SK-N-SH (cell line): Measurements from ENCODE around the gene REPS2. TPM values are rescaled to one million over a fixed set of nuclear protein-coding genes. Genes with fewer than 3 reads are reported as not detected.

Source experiments
- CTCF ChIA-PET: fragments of 300-600, 350-600 bp; formaldehyde crosslinking; extraction: SDS; loops from one replicate; lab custom pipeline; 2021; lab: Yijun Ruan, JAX
- POLR2A ChIA-PET: fragments of 350-600 bp; sonication (Branson Sonifier 250); formaldehyde crosslinking; extraction: SDS; loops from one replicate; lab custom pipeline; 2020; ENCODE audit warnings: antibody characterized with exemption, inconsistent platforms; lab: Yijun Ruan, JAX
- DNase-seq: peaks from one replicate; pipeline ENCODE4 v3.0.0; 2012
- H2AFZ ChIP-seq: fragments of 200-600 bp; sonication (generic); 2 replicates; pipeline ENCODE4 v1.8.1; 2016; ENCODE audit warnings: antibody characterized with exemption, mild to moderate bottlenecking, low read depth
- H3F3A ChIP-seq: fragments of 200-600 bp; sonication (generic); replicated peaks from 2 replicates; pipeline ENCODE3; 2016; ENCODE audit warnings: antibody characterized with exemption, mild to moderate bottlenecking; ENCODE audit not compliant: insufficient read depth
- H3K27ac ChIP-seq, 2 experiments: fragments of 200-500 bp in 1 of 2; fragments of 200-600 bp in 1 of 2; sonication (Bioruptor generic) in 1 of 2; sonication (generic), shearing (Covaris generic) in 1 of 2; 2 replicates each; pipeline versions ENCODE4 v1.5.1 to v1.6.1; 2014 to 2016; ENCODE audit warnings: low read depth in 2 of 2, inconsistent platforms in 1 of 2, low read length in 1 of 2, mild to moderate bottlenecking in 1 of 2, mixed read lengths in 1 of 2
- H3K27me3 ChIP-seq: fragments of 200-600 bp; sonication (generic), shearing (Covaris generic); 2 replicates; pipeline ENCODE4 v1.6.1; 2016; ENCODE audit warnings: mixed run types; ENCODE audit not compliant: insufficient read depth
- H3K36me3 ChIP-seq, 2 experiments: fragments of 200-500 bp in 1 of 2; fragments of 200-600 bp in 1 of 2; sonication (Bioruptor generic) in 1 of 2; sonication (generic) in 1 of 2; replicated peaks in 1 of 2; 2 replicates each; pipeline versions ENCODE3 to v1.5.1; 2014 to 2016; ENCODE audit warnings: low read length in 1 of 2, mild to moderate bottlenecking in 1 of 2; ENCODE audit not compliant: insufficient read depth in 2 of 2, control insufficient read depth in 1 of 2
- H3K4me1 ChIP-seq, 2 experiments: fragments of 200-500 bp in 1 of 2; fragments of 200-600 bp in 1 of 2; sonication (Bioruptor generic) in 1 of 2; sonication (generic), shearing (Covaris generic) in 1 of 2; 2 replicates each; pipeline versions ENCODE4 v1.5.1 to v1.6.1; 2014 to 2016; ENCODE audit warnings: low read depth in 1 of 2, low read length in 1 of 2, mixed run types in 1 of 2; ENCODE audit not compliant: insufficient read depth in 2 of 2, control insufficient read depth in 1 of 2
- H3K4me2 ChIP-seq: fragments of 200-600 bp; sonication (generic), shearing (Covaris generic); 2 replicates; pipeline ENCODE4 v1.6.1; 2017; ENCODE audit warnings: mixed run types
- H3K4me3 ChIP-seq, 2 experiments: fragments of 200-500 bp in 1 of 2; fragments of 200-600 bp in 1 of 2; sonication (Bioruptor generic) in 1 of 2; sonication (generic), shearing (Covaris generic) in 1 of 2; 2 replicates each; pipeline versions ENCODE4 v1.5.1 to v1.8.1; 2014 to 2016; ENCODE audit warnings: low read depth in 2 of 2, inconsistent platforms in 1 of 2, low read length in 1 of 2, mild to moderate bottlenecking in 1 of 2, mixed read lengths in 1 of 2, moderate library complexity in 1 of 2
- H3K79me2 ChIP-seq: fragments of 200-600 bp; sonication (generic); 2 replicates; pipeline ENCODE4 v1.8.1; 2017; ENCODE audit warnings: mild to moderate bottlenecking; ENCODE audit not compliant: insufficient read depth
- H3K9ac ChIP-seq: fragments of 200-600 bp; sonication (generic); 2 replicates; pipeline ENCODE4 v1.6.1; 2017; ENCODE audit warnings: mixed run types
- H3K9me2 ChIP-seq: fragments of 200-600 bp; sonication (generic); 2 replicates; pipeline ENCODE4 v1.6.1; 2017; ENCODE audit warnings: mixed run types
- H3K9me3 ChIP-seq: fragments of 200-600 bp; sonication (generic); 2 replicates; pipeline ENCODE4 v1.6.1; 2017; ENCODE audit warnings: mixed run types, mild to moderate bottlenecking, moderate library complexity
- H4K20me1 ChIP-seq: fragments of 200-600 bp; sonication (generic); 2 replicates; pipeline ENCODE4 v1.6.1; 2017; ENCODE audit warnings: mild to moderate bottlenecking, mixed run types; ENCODE audit not compliant: insufficient read depth
- EP300 ChIP-seq, 2 experiments: IDR thresholded peaks; 2 replicates each; pipeline versions ENCODE4 v1.4.0 to v1.6.1; 2012; ENCODE audit warnings: borderline replicate concordance in 1 of 2, low read depth in 1 of 2, low read length in 1 of 2
- EZH2phosphoT487 ChIP-seq: fragments of 200-600 bp; sonication (generic); IDR thresholded peaks from 2 replicates; pipeline ENCODE4 v1.6.1; 2017; ENCODE audit warnings: low read depth, mixed run types, mild to moderate bottlenecking, antibody characterized with exemption, moderate library complexity, borderline replicate concordance
- FOXJ3 ChIP-seq: sonication (generic); formaldehyde crosslinking; IDR thresholded peaks from 2 replicates; pipeline ENCODE4 v1.5.1; 2020; ENCODE audit warnings: mild to moderate bottlenecking, missing genetic modification reagents
- GABPA ChIP-seq: IDR thresholded peaks from 2 replicates; pipeline ENCODE4 v1.4.0; 2012; ENCODE audit warnings: low read depth, mild to moderate bottlenecking
- GATA2 ChIP-seq: sonication (generic); formaldehyde crosslinking; IDR thresholded peaks from 2 replicates; pipeline ENCODE4 v1.5.0; 2020; ENCODE audit warnings: mild to moderate bottlenecking, missing genetic modification reagents
- IRF3 ChIP-seq: fragments of 150-350 bp; IDR thresholded peaks from 2 replicates; pipeline ENCODE4 v1.6.1; 2016; ENCODE audit warnings: mild to moderate bottlenecking, low read depth, low read length
- JUND ChIP-seq: IDR thresholded peaks from 2 replicates; pipeline ENCODE4 v1.4.0; 2012
- MEF2A ChIP-seq: IDR thresholded peaks from 2 replicates; pipeline ENCODE4 v1.4.0; 2012; ENCODE audit warnings: low read depth, borderline replicate concordance
- MXI1 ChIP-seq: IDR thresholded peaks from 2 replicates; pipeline ENCODE4 v1.6.1; 2012; ENCODE audit warnings: mild to moderate bottlenecking, low read depth, low read length, improper control_type of control experiment
- NFIC ChIP-seq: IDR thresholded peaks from 2 replicates; pipeline ENCODE4 v1.4.0; 2012; ENCODE audit warnings: borderline replicate concordance
- NRF1 ChIP-seq: IDR thresholded peaks from 2 replicates; pipeline ENCODE4 v1.6.1; 2012; ENCODE audit warnings: low read depth, mild to moderate bottlenecking, low read length
- RCOR1 ChIP-seq: fragments of 150-350 bp; IDR thresholded peaks from 2 replicates; pipeline ENCODE4 v1.6.1; 2017; ENCODE audit warnings: antibody characterized with exemption, low read length
- RXRA ChIP-seq: IDR thresholded peaks from 2 replicates; pipeline ENCODE4 v1.4.0; 2012; ENCODE audit warnings: low read depth, mild to moderate bottlenecking, borderline replicate concordance
- SIN3A ChIP-seq: IDR thresholded peaks from 2 replicates; pipeline ENCODE4 v1.6.1; 2012; ENCODE audit warnings: low read depth, mild to moderate bottlenecking, low read length, moderate library complexity, borderline replicate concordance
- SMC3 ChIP-seq: IDR thresholded peaks from 2 replicates; pipeline ENCODE4 v1.6.1; 2012; ENCODE audit warnings: low read depth, low read length, improper control_type of control experiment
- TCF12 ChIP-seq: IDR thresholded peaks from 2 replicates; pipeline ENCODE4 v1.4.0; 2012
- TEAD4 ChIP-seq: IDR thresholded peaks from 2 replicates; pipeline ENCODE4 v1.4.0; 2012; ENCODE audit warnings: mild to moderate bottlenecking, borderline replicate concordance; ENCODE audit not compliant: insufficient read depth
- USF1 ChIP-seq: IDR thresholded peaks from 2 replicates; pipeline ENCODE4 v1.4.0; 2012; ENCODE audit warnings: low read depth, borderline replicate concordance
- USF2 ChIP-seq: fragments of 150-350 bp; IDR thresholded peaks from 2 replicates; pipeline ENCODE4 v1.6.1; 2017; ENCODE audit warnings: antibody characterized with exemption, low read length, low read depth, borderline replicate concordance
- WGBS: methylation state at CpG from one replicate; pipeline ENCODE4 v1.1.6; 2017; ENCODE audit warnings: low lambda C conversion rate; 5-methylcytosine and 5-hydroxymethylcytosine counted together
- polyA plus RNA-seq, 3 experiments: library from polyadenylated mRNA; depleted of rRNA; stranded (reverse); fragments of >200 nt; gene quantifications; 2 replicates each; pipeline ENCODE4 v1.2.3, GENCODE V29; 2012

Gene REPS2
- polyA plus RNA-seq, 1 of the 3 experiments (the other 2 are of a cell fraction): 0.62 TPM

GRCh38 chrX:16970977-16971376 is 24.5 kb downstream of the REPS2 start:
- DNase-seq: no peak
- no peaks in the 10 kb centered on the region for H3K36me3 ChIP-seq
- no peaks in the 10 kb centered on the region for H3K9me2 ChIP-seq
- H4K20me1 ChIP-seq: no peaks in the 10 kb centered on the region
- CTCF ChIA-PET: no interaction called here
- H3F3A ChIP-seq: no peaks in the 10 kb centered on the region
- no peaks in the 10 kb centered on the region for H3K27me3 ChIP-seq
- TF ChIP-seq MXI1 (no peak), GABPA (no peak), RXRA (no peak), SIN3A (no peak), JUND (no peak), EZH2phosphoT487 (no peak), RCOR1 (no peak), TEAD4 (no peak)
- H3K4me3 ChIP-seq: no peak overlapping the region
- H2AFZ ChIP-seq: no peak overlapping the region
- H3K4me2 ChIP-seq: no peak overlapping the region
- H3K9ac ChIP-seq: no peak overlapping the region
- WGBS: 19% methylated on average over 5 of the region's 5 CpGs
- no peak overlapping the region for H3K27ac ChIP-seq
- POLR2A ChIA-PET: no interaction called here
- H3K79me2 ChIP-seq: no peaks in the 10 kb centered on the region
- H3K4me1 ChIP-seq: no peaks in the 10 kb centered on the region
- H3K9me3 ChIP-seq: no peaks in the 10 kb centered on the region

GRCh38 chrX:16971694-16972093 is 25.2 kb downstream of the REPS2 start:
- Histone ChIP-seq H3K27me3 (no peaks in the 10 kb centered on the region), H3K4me1 (no peaks in the 10 kb centered on the region), H3K9ac (no peak overlapping the region), H3K36me3 (no peaks in the 10 kb centered on the region), H3F3A (no peaks in the 10 kb centered on the region), H3K27ac (no peak overlapping the region), H3K4me2 (no peak overlapping the region), H4K20me1 (no peaks in the 10 kb centered on the region), H3K9me3 (no peaks in the 10 kb centered on the region), H3K79me2 (no peaks in the 10 kb centered on the region), H3K4me3 (no peak overlapping the region), H3K9me2 (no peaks in the 10 kb centered on the region), H2AFZ (no peak overlapping the region)
- TF ChIP-seq SMC3 (no peak), USF2 (no peak), GATA2 (CRISPR knock-in tag) (no peak)
- POLR2A ChIA-PET: no interaction called here
- WGBS: 33% methylated on average over 2 of the region's 2 CpGs
- CTCF ChIA-PET: no interaction called here
- no peak for DNase-seq

- CTCF ChIA-PET: no interaction called here
- TF ChIP-seq IRF3 (no peak), SMC3 (no peak), SIN3A (no peak), USF1 (no peak), GATA2 (CRISPR knock-in tag) (no peak), NRF1 (no peak), MXI1 (no peak), FOXJ3 (no peak), TEAD4 (no peak), EP300 (IDR thresholded peaks at IDR 0.05; ENCODE audit: borderline replicate concordance in 1 of 2, low read depth in 1 of 2, low read length in 1 of 2) (no peak), MEF2A (no peak), NFIC (no peak), RCOR1 (no peak), JUND (no peak), GABPA (no peak), TCF12 (no peak), USF2 (no peak)
Observed at GRCh38 chrX:16975233-16975632, 28.8 kb downstream of the REPS2 start.

More at GRCh38 chrX:16975233-16975632, 28.8 kb downstream of the REPS2 start:
- no peaks in the 10 kb centered on the region for H3K27me3 ChIP-seq
- no peaks in the 10 kb centered on the region for H3K36me3 ChIP-seq
- no peaks in the 10 kb centered on the region for H3K4me1 ChIP-seq
- no peaks in the 10 kb centered on the region for H3K9me2 ChIP-seq
- H2AFZ ChIP-seq: no peak overlapping the region
- no peak overlapping the region for H3K9ac ChIP-seq
- no peak for DNase-seq
- H3K4me3 ChIP-seq: no peak overlapping the region
- no peaks in the 10 kb centered on the region for H4K20me1 ChIP-seq
- no peaks in the 10 kb centered on the region for H3K79me2 ChIP-seq
- no peaks in the 10 kb centered on the region for H3K9me3 ChIP-seq
- no peak overlapping the region for H3K27ac ChIP-seq
- no peak overlapping the region for H3K4me2 ChIP-seq
- H3F3A ChIP-seq: no peaks in the 10 kb centered on the region
- POLR2A ChIA-PET: no interaction called here
- 27% methylated on average over 5 of the region's 5 CpGs for WGBS
